ENCODE data around the gene SBNO1. TPM values are rescaled to one million over a fixed set of nuclear protein-coding genes. Genes with fewer than 3 reads are reported as not detected.

SBNO1 gene
- total RNA-seq, 6 experiments from 2014 or later, result 32.3 to 38.2 (median 35.3) TPM

- H3K4me3 Mint-ChIP-seq, result peak overlapping the region; percentile 96
- H3K27me3 Mint-ChIP-seq (ENCODE audit: insufficient read depth), result peaks cover under 1% of the 10 kb centered on the region
- peaks cover 5% of the 10 kb centered on the region; the same call in 1 of the 2 replicates for H3K36me3 Mint-ChIP-seq (ENCODE audit: low read depth)
- H3K9me3 Mint-ChIP-seq, result no peaks in the 10 kb centered on the region
- DNase-seq, result peak; percentile 23
- H3K27ac Mint-ChIP-seq, result peak overlapping the region; percentile 93
- H3K4me1 Mint-ChIP-seq (ENCODE audit: low read depth), result peaks cover 21% of the 10 kb centered on the region
- TF ChIP-seq CTCF (IDR thresholded peaks at IDR 0.05), result no peak
Measured at GRCh38 chr12:123363390-123363739, 1.3 kb downstream of the SBNO1 start.

GRCh38 chr12:123358035-123358434 lies 6.6 kb downstream of the SBNO1 start:
- Mint-ChIP-seq H3K27ac (no peak overlapping the region; the same call in 1 of the 2 replicates), H3K4me3 (no peak overlapping the region)
- no peak for DNase-seq

GRCh38 chr12:123356159-123356670 lies 8.4 kb downstream of the SBNO1 start:
- peaks cover 28% of the 10 kb centered on the region for H3K4me1 Mint-ChIP-seq (ENCODE audit: low read depth)
- no peaks in the 10 kb centered on the region for H3K27me3 Mint-ChIP-seq (ENCODE audit: insufficient read depth)
- no peak overlapping the region for H3K4me3 Mint-ChIP-seq
- H3K9me3 Mint-ChIP-seq, result no peaks in the 10 kb centered on the region
- DNase-seq, result no peak
- H3K27ac Mint-ChIP-seq, result peak overlapping the region; percentile 45; the same call in 1 of the 2 replicates
- H3K36me3 Mint-ChIP-seq (ENCODE audit: low read depth), result peaks cover 6% of the 10 kb centered on the region
- TF ChIP-seq CTCF (IDR thresholded peaks at IDR 0.05), result no peak

More at GRCh38 chr12:123358035-123358434, 6.6 kb downstream of the SBNO1 start:
- Mint-ChIP-seq H3K9me3 (no peaks in the 10 kb centered on the region), H3K36me3 (ENCODE audit: low read depth) (peaks cover 6% of the 10 kb centered on the region), H3K27me3 (ENCODE audit: insufficient read depth) (no peaks in the 10 kb centered on the region), H3K4me1 (ENCODE audit: low read depth) (peaks cover 32% of the 10 kb centered on the region)
- no peak for TF ChIP-seq CTCF (IDR thresholded peaks at IDR 0.05)

GRCh38 chr12:123354600-123354999 lies 10.0 kb downstream of the SBNO1 start:
- H3K4me1 Mint-ChIP-seq (ENCODE audit: low read depth), result peaks cover 28% of the 10 kb centered on the region
- H3K4me3 Mint-ChIP-seq, result no peak overlapping the region
- no peaks in the 10 kb centered on the region for H3K9me3 Mint-ChIP-seq
- TF ChIP-seq CTCF (IDR thresholded peaks at IDR 0.05), result no peak
- peaks cover 6% of the 10 kb centered on the region for H3K36me3 Mint-ChIP-seq (ENCODE audit: low read depth)
- H3K27me3 Mint-ChIP-seq (ENCODE audit: insufficient read depth), result no peaks in the 10 kb centered on the region
- no peak for DNase-seq
- peak overlapping the region; percentile 31; the same call in 1 of the 2 replicates for H3K27ac Mint-ChIP-seq

- Mint-ChIP-seq H3K4me3 (no peak overlapping the region), H3K36me3 (ENCODE audit: low read depth) (peaks cover 10% of the 10 kb centered on the region), H3K27ac (no peak overlapping the region), H3K27me3 (ENCODE audit: insufficient read depth) (no peaks in the 10 kb centered on the region), H3K9me3 (no peaks in the 10 kb centered on the region), H3K4me1 (ENCODE audit: low read depth) (peaks cover 11% of the 10 kb centered on the region; the same call in 1 of the 2 replicates)
- TF ChIP-seq CTCF (IDR thresholded peaks at IDR 0.05), result no peak
- no peak for DNase-seq
Measured at GRCh38 chr12:123351349-123351748, 13.3 kb downstream of the SBNO1 start.

All from HFFc6 (cell line).